ENCODE measurements around the gene GPRIN2.

DNA sequence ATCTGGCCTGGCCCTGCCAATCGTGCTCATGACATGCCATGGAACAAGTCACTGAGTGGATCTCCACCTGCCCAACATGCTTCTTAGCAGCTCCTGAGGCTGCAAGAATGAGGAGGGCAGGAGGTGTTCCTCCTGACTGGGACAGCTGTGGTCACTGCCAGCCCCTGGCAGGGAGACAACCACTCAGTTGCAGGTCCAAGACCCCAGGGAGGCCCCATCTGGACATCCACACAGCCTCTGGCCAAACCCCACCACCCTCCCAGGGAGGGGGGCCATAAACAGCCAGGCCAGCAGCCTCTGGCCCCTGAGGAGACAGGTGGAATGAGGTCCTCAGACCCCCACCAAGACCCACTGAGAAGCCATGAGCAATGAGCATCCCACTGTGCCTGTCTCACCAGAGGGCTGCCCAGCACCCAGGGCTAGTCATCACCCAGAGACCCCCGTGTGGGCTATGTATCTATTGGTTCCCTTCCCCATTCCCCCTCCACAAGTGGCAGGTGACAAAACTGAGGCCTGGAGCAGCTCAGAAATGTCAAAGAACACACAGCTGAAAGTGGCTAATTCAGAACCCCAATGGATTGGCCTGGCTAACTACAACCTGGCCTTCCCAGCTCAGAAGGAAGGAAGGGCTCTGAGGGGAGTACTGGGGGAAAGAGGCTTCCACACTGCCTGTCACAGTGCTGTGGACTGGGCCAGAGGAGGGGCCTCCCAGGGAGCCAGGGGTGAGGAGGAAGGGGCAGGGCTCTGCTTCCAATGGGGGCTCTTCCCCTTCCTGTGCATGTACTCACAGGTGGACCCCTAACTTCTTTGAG lies 3.0 kb downstream of the GPRIN2 start:
- TF ChIP-seq, protein P1, sequence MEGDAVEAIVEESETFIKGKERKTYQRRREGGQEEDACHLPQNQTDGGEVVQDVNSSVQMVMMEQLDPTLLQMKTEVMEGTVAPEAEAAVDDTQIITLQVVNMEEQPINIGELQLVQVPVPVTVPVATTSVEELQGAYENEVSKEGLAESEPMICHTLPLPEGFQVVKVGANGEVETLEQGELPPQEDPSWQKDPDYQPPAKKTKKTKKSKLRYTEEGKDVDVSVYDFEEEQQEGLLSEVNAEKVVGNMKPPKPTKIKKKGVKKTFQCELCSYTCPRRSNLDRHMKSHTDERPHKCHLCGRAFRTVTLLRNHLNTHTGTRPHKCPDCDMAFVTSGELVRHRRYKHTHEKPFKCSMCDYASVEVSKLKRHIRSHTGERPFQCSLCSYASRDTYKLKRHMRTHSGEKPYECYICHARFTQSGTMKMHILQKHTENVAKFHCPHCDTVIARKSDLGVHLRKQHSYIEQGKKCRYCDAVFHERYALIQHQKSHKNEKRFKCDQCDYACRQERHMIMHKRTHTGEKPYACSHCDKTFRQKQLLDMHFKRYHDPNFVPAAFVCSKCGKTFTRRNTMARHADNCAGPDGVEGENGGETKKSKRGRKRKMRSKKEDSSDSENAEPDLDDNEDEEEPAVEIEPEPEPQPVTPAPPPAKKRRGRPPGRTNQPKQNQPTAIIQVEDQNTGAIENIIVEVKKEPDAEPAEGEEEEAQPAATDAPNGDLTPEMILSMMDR (IDR thresholded peaks at IDR 0.05): no peak
- TF ChIP-seq POLR2A (IDR thresholded peaks at IDR 0.05): no peak
